ENCODE measurements around the gene PIGT.

- TF ChIP-seq, protein P1, sequence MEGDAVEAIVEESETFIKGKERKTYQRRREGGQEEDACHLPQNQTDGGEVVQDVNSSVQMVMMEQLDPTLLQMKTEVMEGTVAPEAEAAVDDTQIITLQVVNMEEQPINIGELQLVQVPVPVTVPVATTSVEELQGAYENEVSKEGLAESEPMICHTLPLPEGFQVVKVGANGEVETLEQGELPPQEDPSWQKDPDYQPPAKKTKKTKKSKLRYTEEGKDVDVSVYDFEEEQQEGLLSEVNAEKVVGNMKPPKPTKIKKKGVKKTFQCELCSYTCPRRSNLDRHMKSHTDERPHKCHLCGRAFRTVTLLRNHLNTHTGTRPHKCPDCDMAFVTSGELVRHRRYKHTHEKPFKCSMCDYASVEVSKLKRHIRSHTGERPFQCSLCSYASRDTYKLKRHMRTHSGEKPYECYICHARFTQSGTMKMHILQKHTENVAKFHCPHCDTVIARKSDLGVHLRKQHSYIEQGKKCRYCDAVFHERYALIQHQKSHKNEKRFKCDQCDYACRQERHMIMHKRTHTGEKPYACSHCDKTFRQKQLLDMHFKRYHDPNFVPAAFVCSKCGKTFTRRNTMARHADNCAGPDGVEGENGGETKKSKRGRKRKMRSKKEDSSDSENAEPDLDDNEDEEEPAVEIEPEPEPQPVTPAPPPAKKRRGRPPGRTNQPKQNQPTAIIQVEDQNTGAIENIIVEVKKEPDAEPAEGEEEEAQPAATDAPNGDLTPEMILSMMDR (IDR thresholded peaks at IDR 0.05) = no peak
- no peak for TF ChIP-seq NFYB (CRISPR knock-in tag; conservative IDR thresholded peaks at IDR 0.05; ENCODE audit: low read depth)
Measured at GRCh38 chr20:45440891-45441685, 25.1 kb downstream of the PIGT start.
